SH-SY5Y (cell line): ENCODE data around the gene ITPKC.

ENCODE experiments used
- GATA2 ChIP-seq: IDR thresholded peaks from 2 replicates; pipeline ENCODE4 v1.6.1; 2011; ENCODE audit warnings: mild to moderate bottlenecking, low read depth, low read length
- GATA3 ChIP-seq: IDR thresholded peaks from 2 replicates; pipeline ENCODE4 v1.6.1; 2011; ENCODE audit warnings: low read depth, mild to moderate bottlenecking, low read length, moderate library complexity

GRCh38 chr19:40763526-40763925 lies 46.6 kb downstream of the ITPKC start:
- TF ChIP-seq GATA3, result no peak
- TF ChIP-seq GATA2, result no peak
